ENCODE data around the gene SCIN. TPM values are rescaled to one million over a fixed set of nuclear protein-coding genes. Genes with fewer than 3 reads are reported as not detected.
A peak's percentile ranks its signal among the peaks of the same experiment; 100 is the strongest.

SCIN gene
- total RNA-seq, 1 experiment from 2014 or later = 5.6 TPM

DNA sequence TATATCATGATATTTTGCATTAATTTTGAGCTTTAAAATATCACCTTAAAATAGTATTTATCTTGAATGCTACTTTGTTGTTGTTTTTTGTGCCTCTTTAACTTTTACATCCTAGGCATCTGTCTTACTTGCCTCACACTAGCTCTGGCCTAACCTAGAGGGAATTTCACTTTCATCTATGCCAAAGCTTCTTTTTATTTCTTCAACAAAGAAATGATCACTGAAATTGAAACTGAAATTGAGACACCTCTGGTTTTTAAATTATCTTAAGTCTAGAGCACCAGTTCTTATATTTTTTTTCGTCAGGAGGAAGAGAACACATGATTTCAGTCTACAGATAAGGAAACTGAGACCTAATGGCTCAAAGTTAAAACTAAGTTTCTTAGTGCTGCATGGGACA lies 3.5 kb upstream of the SCIN start:
- in situ Hi-C loops (cut with HindIII; ENCODE audit: low pct_unique_long_range_greater_than_20kb, low sequenced_read_pairs) (no loop called here), intact Hi-C loops (cut with micrococcal nuclease; ENCODE audit: unreplicated experiment) (no loop called here)
- TF ChIP-seq SIN3A (IDR thresholded peaks at IDR 0.05; ENCODE audit: borderline replicate concordance, insufficient read depth, low read depth, low read length) (no peak), TCF7L2 (IDR thresholded peaks at IDR 0.05; ENCODE audit: low read depth, low read length) (no peak), POLR2AphosphoS5 (IDR thresholded peaks at IDR 0.05; ENCODE audit: low read depth, low read length) (no peak)
- TF ChIP-seq, protein P1, sequence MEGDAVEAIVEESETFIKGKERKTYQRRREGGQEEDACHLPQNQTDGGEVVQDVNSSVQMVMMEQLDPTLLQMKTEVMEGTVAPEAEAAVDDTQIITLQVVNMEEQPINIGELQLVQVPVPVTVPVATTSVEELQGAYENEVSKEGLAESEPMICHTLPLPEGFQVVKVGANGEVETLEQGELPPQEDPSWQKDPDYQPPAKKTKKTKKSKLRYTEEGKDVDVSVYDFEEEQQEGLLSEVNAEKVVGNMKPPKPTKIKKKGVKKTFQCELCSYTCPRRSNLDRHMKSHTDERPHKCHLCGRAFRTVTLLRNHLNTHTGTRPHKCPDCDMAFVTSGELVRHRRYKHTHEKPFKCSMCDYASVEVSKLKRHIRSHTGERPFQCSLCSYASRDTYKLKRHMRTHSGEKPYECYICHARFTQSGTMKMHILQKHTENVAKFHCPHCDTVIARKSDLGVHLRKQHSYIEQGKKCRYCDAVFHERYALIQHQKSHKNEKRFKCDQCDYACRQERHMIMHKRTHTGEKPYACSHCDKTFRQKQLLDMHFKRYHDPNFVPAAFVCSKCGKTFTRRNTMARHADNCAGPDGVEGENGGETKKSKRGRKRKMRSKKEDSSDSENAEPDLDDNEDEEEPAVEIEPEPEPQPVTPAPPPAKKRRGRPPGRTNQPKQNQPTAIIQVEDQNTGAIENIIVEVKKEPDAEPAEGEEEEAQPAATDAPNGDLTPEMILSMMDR (IDR thresholded peaks at IDR 0.05) = no peak
- TF ChIP-seq, protein P2, sequence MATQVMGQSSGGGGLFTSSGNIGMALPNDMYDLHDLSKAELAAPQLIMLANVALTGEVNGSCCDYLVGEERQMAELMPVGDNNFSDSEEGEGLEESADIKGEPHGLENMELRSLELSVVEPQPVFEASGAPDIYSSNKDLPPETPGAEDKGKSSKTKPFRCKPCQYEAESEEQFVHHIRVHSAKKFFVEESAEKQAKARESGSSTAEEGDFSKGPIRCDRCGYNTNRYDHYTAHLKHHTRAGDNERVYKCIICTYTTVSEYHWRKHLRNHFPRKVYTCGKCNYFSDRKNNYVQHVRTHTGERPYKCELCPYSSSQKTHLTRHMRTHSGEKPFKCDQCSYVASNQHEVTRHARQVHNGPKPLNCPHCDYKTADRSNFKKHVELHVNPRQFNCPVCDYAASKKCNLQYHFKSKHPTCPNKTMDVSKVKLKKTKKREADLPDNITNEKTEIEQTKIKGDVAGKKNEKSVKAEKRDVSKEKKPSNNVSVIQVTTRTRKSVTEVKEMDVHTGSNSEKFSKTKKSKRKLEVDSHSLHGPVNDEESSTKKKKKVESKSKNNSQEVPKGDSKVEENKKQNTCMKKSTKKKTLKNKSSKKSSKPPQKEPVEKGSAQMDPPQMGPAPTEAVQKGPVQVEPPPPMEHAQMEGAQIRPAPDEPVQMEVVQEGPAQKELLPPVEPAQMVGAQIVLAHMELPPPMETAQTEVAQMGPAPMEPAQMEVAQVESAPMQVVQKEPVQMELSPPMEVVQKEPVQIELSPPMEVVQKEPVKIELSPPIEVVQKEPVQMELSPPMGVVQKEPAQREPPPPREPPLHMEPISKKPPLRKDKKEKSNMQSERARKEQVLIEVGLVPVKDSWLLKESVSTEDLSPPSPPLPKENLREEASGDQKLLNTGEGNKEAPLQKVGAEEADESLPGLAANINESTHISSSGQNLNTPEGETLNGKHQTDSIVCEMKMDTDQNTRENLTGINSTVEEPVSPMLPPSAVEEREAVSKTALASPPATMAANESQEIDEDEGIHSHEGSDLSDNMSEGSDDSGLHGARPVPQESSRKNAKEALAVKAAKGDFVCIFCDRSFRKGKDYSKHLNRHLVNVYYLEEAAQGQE (IDR thresholded peaks at IDR 0.05; ENCODE audit: insufficient read depth in 1 of 2, low read depth in 2 of 2, low read length in 1 of 2) = no peak
- ATAC-seq (no peak), DNase-seq (ENCODE audit: low read depth, low spot score) (no peak)
- no peak overlapping the region for H3K4me3 ChIP-seq (ENCODE audit: low read depth in 2 of 2, low read length in 2 of 2)
- no TSS peak for BruUV-seq (replicated peaks)
- ChIA-PET POLR2A (no interaction called here), CTCF (interaction anchor here (1.6 kb wide), 1 partner anchor 57 kb away, joined by 4 read pairs; no protein-coding TSS in a partner anchor)
- H3K27ac ChIP-seq (ENCODE audit: low read length) = no peak overlapping the region
- no peaks in the 10 kb centered on the region for H3K9me3 ChIP-seq (ENCODE audit: control insufficient read depth, insufficient read depth, low read depth, low read length)
- peaks cover 26% of the 10 kb centered on the region for H3K27me3 ChIP-seq (ENCODE audit: control insufficient read depth, insufficient read depth, low read length)
- no peaks in the 10 kb centered on the region for H3K36me3 ChIP-seq (ENCODE audit: control insufficient read depth, insufficient read depth, low read length)
- peaks cover 9% of the 10 kb centered on the region; the same call in 1 of the 2 replicates for H3K4me1 ChIP-seq (ENCODE audit: control insufficient read depth, insufficient read depth, low read length)

DNA sequence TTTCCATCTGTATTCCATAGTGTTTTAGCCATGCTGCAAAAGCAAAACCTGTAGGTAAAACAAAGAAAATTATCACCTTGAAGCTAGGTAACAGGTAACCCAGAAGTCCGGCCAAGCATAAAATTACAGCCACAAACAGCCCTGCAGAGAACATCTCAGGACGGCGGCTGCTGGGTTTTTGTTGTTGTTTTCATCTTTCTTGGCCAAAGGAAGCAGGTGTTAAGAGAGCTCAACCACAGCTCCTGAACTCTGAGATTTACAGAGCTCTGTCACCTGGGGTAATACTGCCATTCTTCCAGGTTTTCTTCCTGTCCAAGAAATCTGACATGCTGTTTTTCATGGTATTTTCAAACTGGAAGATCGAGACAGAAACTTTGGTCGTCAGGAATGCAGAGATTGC lies 847 bp upstream of the SCIN start:
- CTCF ChIA-PET = no interaction called here
- H3K9me3 ChIP-seq (ENCODE audit: control insufficient read depth, insufficient read depth, low read depth, low read length) = no peaks in the 10 kb centered on the region
- in situ Hi-C loops (cut with HindIII; ENCODE audit: low pct_unique_long_range_greater_than_20kb, low sequenced_read_pairs) (no loop called here), intact Hi-C loops (cut with micrococcal nuclease; ENCODE audit: unreplicated experiment) (no loop called here)
- peak overlapping the region in 1 of 2 experiments; percentile 65; a peak in 2 of 4 replicates for H3K4me3 ChIP-seq (ENCODE audit: low read depth in 2 of 2, low read length in 2 of 2)
- no peak for ATAC-seq
- no TSS peak for BruUV-seq (replicated peaks)
- peaks cover 33% of the 10 kb centered on the region for H3K27me3 ChIP-seq (ENCODE audit: control insufficient read depth, insufficient read depth, low read length)
- no peaks in the 10 kb centered on the region for H3K36me3 ChIP-seq (ENCODE audit: control insufficient read depth, insufficient read depth, low read length)
- H3K4me1 ChIP-seq (ENCODE audit: control insufficient read depth, insufficient read depth, low read length) = peaks cover 9% of the 10 kb centered on the region; the same call in 1 of the 2 replicates
- DNase-seq (ENCODE audit: low read depth, low spot score) = no peak
- TF ChIP-seq, protein P1 (IDR thresholded peaks at IDR 0.05) = no peak
- TF ChIP-seq, protein P2 (IDR thresholded peaks at IDR 0.05; ENCODE audit: insufficient read depth in 1 of 2, low read depth in 2 of 2, low read length in 1 of 2) = no peak
- TF ChIP-seq POLR2AphosphoS5 (IDR thresholded peaks at IDR 0.05; ENCODE audit: low read depth, low read length) = no peak
- POLR2A ChIA-PET = no interaction called here
- no peak overlapping the region for H3K27ac ChIP-seq (ENCODE audit: low read length)

Data from Panc1 (cell line).